ENCODE data around the gene GSK3A.

DNA sequence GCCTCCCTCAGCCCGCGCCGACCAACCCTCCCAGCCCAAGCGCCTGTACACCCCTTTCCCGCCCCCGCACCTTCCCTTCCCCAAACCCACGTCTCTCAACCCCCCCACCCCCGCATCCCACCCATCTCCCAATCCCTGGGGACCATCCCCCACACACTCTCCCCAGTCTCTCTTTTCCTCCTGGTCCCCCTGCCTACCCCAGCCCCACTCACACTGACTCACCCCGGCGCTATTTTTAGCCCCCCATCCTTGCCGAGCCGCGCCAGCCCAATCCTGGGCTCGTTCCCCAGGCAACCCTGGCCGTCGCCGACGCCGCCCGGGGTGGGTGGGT is 38.4 kb upstream of the GSK3A start:
- TF ChIP-seq, protein P1, sequence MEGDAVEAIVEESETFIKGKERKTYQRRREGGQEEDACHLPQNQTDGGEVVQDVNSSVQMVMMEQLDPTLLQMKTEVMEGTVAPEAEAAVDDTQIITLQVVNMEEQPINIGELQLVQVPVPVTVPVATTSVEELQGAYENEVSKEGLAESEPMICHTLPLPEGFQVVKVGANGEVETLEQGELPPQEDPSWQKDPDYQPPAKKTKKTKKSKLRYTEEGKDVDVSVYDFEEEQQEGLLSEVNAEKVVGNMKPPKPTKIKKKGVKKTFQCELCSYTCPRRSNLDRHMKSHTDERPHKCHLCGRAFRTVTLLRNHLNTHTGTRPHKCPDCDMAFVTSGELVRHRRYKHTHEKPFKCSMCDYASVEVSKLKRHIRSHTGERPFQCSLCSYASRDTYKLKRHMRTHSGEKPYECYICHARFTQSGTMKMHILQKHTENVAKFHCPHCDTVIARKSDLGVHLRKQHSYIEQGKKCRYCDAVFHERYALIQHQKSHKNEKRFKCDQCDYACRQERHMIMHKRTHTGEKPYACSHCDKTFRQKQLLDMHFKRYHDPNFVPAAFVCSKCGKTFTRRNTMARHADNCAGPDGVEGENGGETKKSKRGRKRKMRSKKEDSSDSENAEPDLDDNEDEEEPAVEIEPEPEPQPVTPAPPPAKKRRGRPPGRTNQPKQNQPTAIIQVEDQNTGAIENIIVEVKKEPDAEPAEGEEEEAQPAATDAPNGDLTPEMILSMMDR (IDR thresholded peaks at IDR 0.05), result no peak
- TF ChIP-seq POLR2A (IDR thresholded peaks at IDR 0.05), result no peak
